ENCODE data around the gene MZF1. TPM values are rescaled to one million over a fixed set of nuclear protein-coding genes. Genes with fewer than 3 reads are reported as not detected.

The MZF1 gene
- total RNA-seq, 2 donors from 2014 or later, result 19.3 to 39.2 TPM

DNA sequence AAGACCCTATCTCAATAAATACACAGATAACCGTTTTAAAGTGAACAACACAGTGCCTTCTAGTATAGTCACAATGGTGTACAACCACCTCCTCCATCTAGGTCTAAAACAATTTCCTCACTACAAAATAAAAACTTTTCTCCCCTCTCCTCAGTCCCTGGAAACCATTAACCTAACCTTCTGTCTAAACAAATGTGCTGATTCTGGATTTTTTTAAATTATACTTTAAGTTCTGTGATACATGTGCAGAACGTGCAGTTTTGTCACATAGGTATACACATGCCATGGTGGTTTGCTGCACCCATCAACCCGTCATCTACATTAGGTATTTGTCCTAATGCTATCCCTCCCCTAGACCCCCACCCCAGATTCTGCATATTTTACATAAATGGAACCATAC is 43.7 kb downstream of the MZF1 start:
- Histone ChIP-seq H3K4me3 (no peak overlapping the region), H3K4me1 (no peaks in the 10 kb centered on the region), H3K9me3 (no peaks in the 10 kb centered on the region), H3K36me3 (no peaks in the 10 kb centered on the region), H3K9ac (ENCODE audit: low read depth in 2 of 2, low read length in 2 of 2) (no peak overlapping the region), H3K27me3 (no peaks in the 10 kb centered on the region), H3K27ac (no peak overlapping the region)
- DNase-seq, result no peak
- TF ChIP-seq, protein P1, sequence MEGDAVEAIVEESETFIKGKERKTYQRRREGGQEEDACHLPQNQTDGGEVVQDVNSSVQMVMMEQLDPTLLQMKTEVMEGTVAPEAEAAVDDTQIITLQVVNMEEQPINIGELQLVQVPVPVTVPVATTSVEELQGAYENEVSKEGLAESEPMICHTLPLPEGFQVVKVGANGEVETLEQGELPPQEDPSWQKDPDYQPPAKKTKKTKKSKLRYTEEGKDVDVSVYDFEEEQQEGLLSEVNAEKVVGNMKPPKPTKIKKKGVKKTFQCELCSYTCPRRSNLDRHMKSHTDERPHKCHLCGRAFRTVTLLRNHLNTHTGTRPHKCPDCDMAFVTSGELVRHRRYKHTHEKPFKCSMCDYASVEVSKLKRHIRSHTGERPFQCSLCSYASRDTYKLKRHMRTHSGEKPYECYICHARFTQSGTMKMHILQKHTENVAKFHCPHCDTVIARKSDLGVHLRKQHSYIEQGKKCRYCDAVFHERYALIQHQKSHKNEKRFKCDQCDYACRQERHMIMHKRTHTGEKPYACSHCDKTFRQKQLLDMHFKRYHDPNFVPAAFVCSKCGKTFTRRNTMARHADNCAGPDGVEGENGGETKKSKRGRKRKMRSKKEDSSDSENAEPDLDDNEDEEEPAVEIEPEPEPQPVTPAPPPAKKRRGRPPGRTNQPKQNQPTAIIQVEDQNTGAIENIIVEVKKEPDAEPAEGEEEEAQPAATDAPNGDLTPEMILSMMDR (IDR thresholded peaks at IDR 0.05), result no peak
- intact Hi-C loops (cut with DNase I), result no loop called here

DNA sequence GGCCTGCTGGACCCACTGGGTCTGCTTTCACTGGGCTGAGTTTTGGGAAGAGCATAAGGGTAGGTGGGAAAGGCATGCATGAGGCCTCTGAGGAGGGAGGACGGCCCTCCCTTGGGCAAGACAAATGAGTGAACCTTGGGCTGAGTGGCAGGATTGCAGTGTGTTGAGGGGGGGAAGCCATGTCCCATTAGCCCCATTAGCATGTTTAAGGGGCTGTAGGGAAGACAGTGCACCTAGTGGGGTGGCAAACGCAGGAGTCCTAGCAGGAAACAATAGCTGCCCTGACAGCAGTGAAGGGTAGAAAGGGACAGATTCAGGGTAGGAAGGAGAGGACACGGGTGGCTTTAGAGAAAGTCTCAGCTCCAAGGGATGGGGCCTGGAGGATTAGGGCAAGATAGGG is 50.4 kb downstream of the MZF1 start:
- TF ChIP-seq, protein P1 (IDR thresholded peaks at IDR 0.05), result no peak
- no peak for DNase-seq
- H3K4me1 ChIP-seq, result peaks cover under 1% of the 10 kb centered on the region

DNA sequence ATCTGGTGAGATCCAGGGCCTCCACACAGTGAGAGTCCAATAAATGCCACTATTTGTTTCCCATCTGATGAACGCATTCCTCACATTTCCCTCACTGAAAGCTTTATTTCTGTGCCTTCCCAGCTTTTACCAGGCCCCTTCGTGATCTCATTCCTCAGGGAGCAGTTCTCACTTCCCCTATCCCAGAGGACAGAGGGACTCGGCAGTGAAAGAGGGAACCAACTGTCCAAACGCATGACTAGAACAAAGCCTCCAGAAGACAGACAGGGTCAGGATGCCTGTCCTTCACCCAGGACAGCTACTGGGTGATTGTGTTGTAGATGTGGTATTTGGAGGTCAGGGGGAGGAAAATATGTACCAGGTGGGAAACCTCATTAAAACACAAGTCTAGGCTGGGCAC is 51.5 kb downstream of the MZF1 start:
- H3K9me3 ChIP-seq, result no peaks in the 10 kb centered on the region
- DNase-seq, result no peak
- no peak overlapping the region for H3K4me3 ChIP-seq
- H3K4me1 ChIP-seq, result peaks cover 5% of the 10 kb centered on the region
- H3K27ac ChIP-seq, result peak overlapping the region; percentile 33
- intact Hi-C loops (cut with DNase I), result loop anchor here (2.0 kb wide), 1 partner anchor 21 kb away; no protein-coding TSS in a partner anchor
- TF ChIP-seq, protein P1 (IDR thresholded peaks at IDR 0.05), result no peak
- no peak overlapping the region for H3K9ac ChIP-seq (ENCODE audit: low read depth in 2 of 2, low read length in 2 of 2)
- no peaks in the 10 kb centered on the region for H3K27me3 ChIP-seq
- H3K36me3 ChIP-seq, result peaks cover 6% of the 10 kb centered on the region

More for the DNA sequence above, 50.4 kb downstream of the MZF1 start:
- Histone ChIP-seq H3K27me3 (no peaks in the 10 kb centered on the region), H3K27ac (no peak overlapping the region), H3K36me3 (no peaks in the 10 kb centered on the region), H3K9ac (ENCODE audit: low read depth in 2 of 2, low read length in 2 of 2) (no peak overlapping the region), H3K9me3 (no peaks in the 10 kb centered on the region), H3K4me3 (no peak overlapping the region)
- intact Hi-C loops (cut with DNase I), result no loop called here

DNA sequence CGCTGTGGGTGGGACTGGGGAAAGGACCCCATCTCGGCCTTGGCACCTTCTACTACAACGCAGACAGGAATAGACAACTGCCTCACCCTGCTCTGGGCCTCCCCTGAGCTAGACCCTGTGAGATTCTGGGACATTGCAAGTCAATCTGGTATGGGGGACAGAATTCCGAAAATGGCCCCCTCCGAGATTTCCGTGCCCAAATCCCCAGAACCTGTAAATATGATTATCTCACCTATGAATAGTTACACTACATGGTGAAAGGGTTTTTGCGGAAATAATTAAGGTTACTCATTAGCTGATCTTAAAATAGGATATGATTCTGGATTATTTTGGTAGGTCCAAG is 52.9 kb downstream of the MZF1 start:
- Histone ChIP-seq H3K9ac (ENCODE audit: low read depth in 2 of 2, low read length in 2 of 2) (peak overlapping the region; percentile 97), H3K9me3 (no peaks in the 10 kb centered on the region), H3K36me3 (peaks cover 6% of the 10 kb centered on the region), H3K4me3 (peak overlapping the region; percentile 74), H3K27me3 (no peaks in the 10 kb centered on the region), H3K27ac (peak overlapping the region; percentile 96), H3K4me1 (peaks cover 5% of the 10 kb centered on the region)
- TF ChIP-seq, protein P1 (IDR thresholded peaks at IDR 0.05), result no peak
- intact Hi-C loops (cut with DNase I), result loop anchor here (2.0 kb wide), 1 partner anchor 23 kb away; no protein-coding TSS in a partner anchor
- DNase-seq, result no peak

DNA sequence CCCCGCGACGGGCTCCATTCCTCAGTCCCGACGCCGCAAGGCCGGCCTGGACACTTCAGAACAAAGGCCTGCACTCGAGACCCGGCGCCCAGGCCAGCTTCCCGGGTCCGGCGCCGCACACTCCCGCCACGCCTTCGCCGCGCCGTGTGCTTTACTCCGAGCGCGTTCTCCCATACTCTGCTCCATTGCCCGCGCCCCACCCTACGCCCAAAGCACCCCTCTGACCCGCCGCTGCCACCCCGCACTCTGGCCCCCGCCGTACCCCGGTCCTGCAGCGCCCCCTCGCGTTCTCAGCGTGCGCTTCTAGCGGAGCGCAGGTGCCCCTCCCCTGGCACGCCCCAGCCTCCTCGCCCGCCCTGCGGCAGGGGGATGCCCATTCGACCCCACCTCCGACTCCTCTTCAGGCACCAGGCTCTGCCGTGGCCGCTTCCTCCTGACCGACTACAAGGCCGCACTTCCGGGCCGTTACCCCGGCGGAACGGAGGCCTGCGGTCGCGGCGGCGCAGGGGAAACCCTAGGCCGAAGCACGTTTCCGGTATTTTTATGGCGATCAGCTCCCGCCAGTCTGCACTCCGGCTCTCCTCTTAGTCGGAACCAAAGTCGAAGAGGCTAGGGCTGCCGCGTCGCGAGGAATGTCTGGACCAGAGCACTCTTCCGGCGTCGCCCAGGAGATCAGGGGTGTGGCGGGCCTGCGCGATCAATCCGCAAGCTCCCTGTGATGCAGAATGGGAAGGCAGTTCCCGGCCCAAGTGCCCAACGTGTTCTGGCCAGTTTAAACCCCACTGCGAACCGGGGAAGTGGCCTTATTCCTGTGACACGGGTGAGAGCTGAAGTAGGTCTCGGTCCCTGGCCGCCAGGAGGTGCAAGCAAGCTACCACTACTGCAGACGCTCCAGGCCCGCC is 53.5 kb downstream of the MZF1 start, which contains the start of gene ZBTB45:
Gene ZBTB45 (minus strand): TSS at position 456 of the 902 bp plus-strand sequence. CDS start 2,137 bp downstream, outside the sequence.
- Histone ChIP-seq H3K27me3 (no peaks in the 10 kb centered on the region), H3K36me3 (peaks cover 6% of the 10 kb centered on the region), H3K27ac (peak within 1 kb of the TSS; percentile 96), H3K4me1 (peaks cover 5% of the 10 kb centered on the region), H3K9ac (ENCODE audit: low read depth in 2 of 2, low read length in 2 of 2) (peak within 1 kb of the TSS; percentile 97), H3K4me3 (peak within 1 kb of the TSS; percentile 74), H3K9me3 (no peaks in the 10 kb centered on the region)
- DNase-seq, result peak; percentile 93
- intact Hi-C loops (cut with DNase I), result loop anchor here (2.0 kb wide), 1 partner anchor 23 kb away; no protein-coding TSS in a partner anchor
- TF ChIP-seq, protein P1 (IDR thresholded peaks at IDR 0.05), result peak; percentile 46

All from colonic mucosa (tissue), 4 donors.